Placental epithelial cell (primary cell): ENCODE measurements around the gene CLDN4. TPM values are rescaled to one million over a fixed set of nuclear protein-coding genes. Genes with fewer than 3 reads are reported as not detected.

ENCODE experiments used
- total RNA-seq: library from RNA; depleted of rRNA; stranded (reverse); fragments of >200 nt; gene quantifications from 2 replicates; pipeline ENCODE4 v1.2.3, GENCODE V29; 2012

CLDN4 gene, protein sequence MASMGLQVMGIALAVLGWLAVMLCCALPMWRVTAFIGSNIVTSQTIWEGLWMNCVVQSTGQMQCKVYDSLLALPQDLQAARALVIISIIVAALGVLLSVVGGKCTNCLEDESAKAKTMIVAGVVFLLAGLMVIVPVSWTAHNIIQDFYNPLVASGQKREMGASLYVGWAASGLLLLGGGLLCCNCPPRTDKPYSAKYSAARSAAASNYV
- total RNA-seq, result 216 and 226 TPM in 2 replicates

DNA sequence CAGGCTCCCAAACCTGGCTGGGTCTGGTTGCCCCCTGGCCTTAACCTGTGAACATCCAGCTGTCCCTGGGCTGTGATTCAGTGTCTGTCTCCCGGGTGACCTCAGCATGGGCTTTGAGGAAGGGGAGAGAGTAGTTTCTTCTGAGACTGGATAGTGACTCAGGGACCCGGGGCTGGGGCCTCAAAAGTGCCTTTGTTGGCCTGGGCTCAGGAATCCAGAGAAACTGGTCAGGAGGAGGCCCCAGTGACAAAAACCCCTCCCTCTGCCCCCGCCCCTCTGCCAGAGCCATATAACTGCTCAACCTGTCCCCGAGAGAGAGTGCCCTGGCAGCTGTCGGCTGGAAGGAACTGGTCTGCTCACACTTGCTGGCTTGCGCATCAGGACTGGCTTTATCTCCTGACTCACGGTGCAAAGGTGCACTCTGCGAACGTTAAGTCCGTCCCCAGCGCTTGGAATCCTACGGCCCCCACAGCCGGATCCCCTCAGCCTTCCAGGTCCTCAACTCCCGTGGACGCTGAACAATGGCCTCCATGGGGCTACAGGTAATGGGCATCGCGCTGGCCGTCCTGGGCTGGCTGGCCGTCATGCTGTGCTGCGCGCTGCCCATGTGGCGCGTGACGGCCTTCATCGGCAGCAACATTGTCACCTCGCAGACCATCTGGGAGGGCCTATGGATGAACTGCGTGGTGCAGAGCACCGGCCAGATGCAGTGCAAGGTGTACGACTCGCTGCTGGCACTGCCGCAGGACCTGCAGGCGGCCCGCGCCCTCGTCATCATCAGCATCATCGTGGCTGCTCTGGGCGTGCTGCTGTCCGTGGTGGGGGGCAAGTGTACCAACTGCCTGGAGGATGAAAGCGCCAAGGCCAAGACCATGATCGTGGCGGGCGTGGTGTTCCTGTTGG, at the start of gene CLDN4:
TSS of gene CLDN4 (plus strand) at position 316 of the 903 bp plus-strand sequence. CDS start at position 522, 206 bp downstream.

DNA sequence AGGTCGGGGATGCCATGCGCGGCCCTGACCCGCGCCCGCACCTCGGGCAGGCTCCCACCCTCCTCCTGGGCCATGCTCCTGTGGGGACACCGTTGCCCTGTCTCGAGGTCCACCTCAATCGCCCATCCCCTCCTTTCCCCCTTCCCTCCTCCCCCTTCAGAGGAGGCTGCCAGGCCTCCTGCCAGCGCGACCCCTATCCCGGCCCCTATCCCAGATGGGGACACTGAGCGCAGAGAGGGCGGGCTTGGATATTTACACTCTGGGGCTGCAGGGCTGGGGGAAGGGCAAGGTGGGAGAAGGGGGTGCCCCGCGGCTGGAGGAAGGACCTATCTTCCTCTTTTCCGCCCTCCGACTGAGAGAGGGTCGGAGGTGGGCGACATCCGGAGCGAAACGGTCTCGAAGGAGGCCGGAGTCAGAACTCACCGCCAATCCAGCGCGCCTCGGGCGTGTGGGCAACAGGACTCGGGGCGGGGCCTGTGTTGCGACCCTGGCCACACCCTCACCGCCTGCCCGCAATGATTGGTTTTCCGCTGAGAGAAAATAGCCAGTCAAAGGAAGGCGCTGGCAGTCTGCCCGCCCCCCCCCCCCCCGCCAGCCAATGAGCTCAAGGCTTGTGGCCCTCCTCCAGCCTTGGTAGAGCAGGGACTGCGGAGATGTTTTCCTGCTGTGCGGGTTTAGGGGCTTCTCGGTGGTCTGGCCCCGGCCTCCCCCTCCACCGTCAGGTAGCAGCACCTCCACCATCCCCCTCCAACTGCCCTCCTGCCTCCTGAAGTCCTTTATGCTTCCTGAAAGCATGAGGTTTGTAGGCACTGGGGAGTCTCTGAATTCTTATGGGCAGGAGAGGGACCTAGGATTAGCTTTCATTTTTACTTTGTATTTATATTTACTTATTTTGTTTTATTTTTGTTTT, 11.5 kb downstream of the CLDN4 start, which contains the start of gene METTL27:
TSS of gene METTL27 (minus strand) at position 450 of the 910 bp plus-strand sequence. CDS start at position 74, 376 bp downstream.

DNA sequence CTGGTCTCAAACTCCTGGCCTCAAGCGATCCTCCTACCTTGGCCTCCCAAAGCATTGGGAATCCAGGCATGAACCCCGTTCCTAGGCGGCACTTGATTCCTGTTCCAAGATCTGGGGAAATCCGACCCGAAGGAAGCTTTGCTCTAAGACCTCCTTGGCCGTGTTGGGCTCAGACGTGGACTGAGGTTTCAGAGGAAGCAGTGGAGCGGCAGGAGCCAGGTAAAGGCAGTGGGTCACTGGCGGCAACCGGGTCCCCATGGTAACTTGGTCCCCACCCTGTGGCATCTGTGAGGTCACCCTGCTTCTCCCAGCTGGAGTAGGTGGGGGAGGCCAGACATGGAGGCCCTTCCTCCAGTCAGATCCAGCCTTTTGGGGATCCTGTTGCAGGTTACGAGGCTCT, 30.1 kb downstream of the CLDN4 start, which contains the start of gene TMEM270:
TSS of gene TMEM270 (plus strand) at position 301 of the 400 bp plus-strand sequence. CDS start at position 337, 36 bp downstream.

Other genes starting within 250 kb of the CLDN4 start
- gene MLXIPL, start 206.5 kb upstream of the CLDN4 start, total RNA-seq, result not detected in 2 replicates
- gene VPS37D, start 163.2 kb upstream of the CLDN4 start, total RNA-seq, result 0.87 and 2.7 TPM in 2 replicates
- 3.5 and 3.6 TPM in 2 replicates for gene DNAJC30, start 147.5 kb upstream of the CLDN4 start, total RNA-seq
- 23.6 and 52.9 TPM in 2 replicates for gene BUD23, start 147.4 kb upstream of the CLDN4 start, total RNA-seq
- 2.4 and 7.4 TPM in 2 replicates for gene STX1A, start 111.3 kb upstream of the CLDN4 start, total RNA-seq
- 14.1 and 16.1 TPM in 2 replicates for gene ABHD11, start 92.2 kb upstream of the CLDN4 start, total RNA-seq
- not detected in 2 replicates for gene CLDN3, start 60.7 kb upstream of the CLDN4 start, total RNA-seq
- gene METTL27, start 11.5 kb downstream of the CLDN4 start, total RNA-seq, result 1.6 and 8.2 TPM in 2 replicates
- gene TMEM270, start 30.2 kb downstream of the CLDN4 start, total RNA-seq, result not detected in 2 replicates
- 0.22 and 0.39 TPM in 2 replicates for gene ELN, start 197.2 kb downstream of the CLDN4 start, total RNA-seq